Measurements from ENCODE around the gene UCHL3. TPM values are rescaled to one million over a fixed set of nuclear protein-coding genes. Genes with fewer than 3 reads are reported as not detected.

Gene UCHL3
- total and polyA plus RNA-seq, 2 donors (not counting 3 experiments of a cell fraction or from before 2014, with no cell fraction given) = 31.3 to 46.8 TPM

DNA sequence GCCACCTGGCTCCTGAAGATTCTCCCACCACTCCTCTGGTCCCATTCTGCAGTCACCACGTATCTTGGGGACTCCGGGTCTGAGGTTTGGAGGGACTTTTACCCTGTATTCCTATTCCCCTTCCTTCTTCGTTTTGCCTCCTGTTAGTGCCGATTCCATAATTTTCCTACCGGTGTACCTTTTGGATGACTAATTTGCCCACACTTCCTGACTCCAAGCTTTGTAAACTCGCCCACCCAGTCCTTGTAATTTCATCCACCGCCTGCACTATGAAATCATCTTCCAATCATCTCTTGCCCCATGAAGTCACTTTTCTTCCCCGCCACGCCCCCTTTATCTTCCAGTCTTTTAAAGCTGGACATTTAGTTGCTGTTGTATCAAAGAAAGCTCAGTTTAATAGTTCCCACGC, 572 bp downstream of the UCHL3 start:
- peak; percentile 67 for DNase-seq (ENCODE audit: low read depth, low spot score)
- Histone ChIP-seq H3K4me3 (replicated peaks in 1 of 3; ENCODE audit: insufficient read depth in 1 of 3, low read depth in 1 of 3, low read length in 3 of 3) (peak overlapping the region; percentile 81 to 92 (median 86)), H3K36me3 (ENCODE audit: control insufficient read depth in 2 of 2, extremely low read depth in 1 of 2, insufficient read depth in 2 of 2, low read length in 2 of 2) (no peaks in the 10 kb centered on the region), H3K4me2 (ENCODE audit: insufficient read depth, low read length) (peak overlapping the region; percentile 98), H2AFZ (ENCODE audit: low read depth, low read length) (peak overlapping the region; percentile 99), H3K79me2 (ENCODE audit: control insufficient read depth, insufficient read depth, low read length) (peaks cover 26% of the 10 kb centered on the region), H3K9ac (replicated peaks; ENCODE audit: extremely low read depth, insufficient read depth, low read length) (peak overlapping the region; percentile 97), H3K27ac (ENCODE audit: insufficient read depth, low read depth, low read length) (peak overlapping the region; percentile 96), H3K27me3 (ENCODE audit: control insufficient read depth in 2 of 2, insufficient read depth in 2 of 2, low read length in 2 of 2) (no peaks in the 10 kb centered on the region), H4K20me1 (replicated peaks; ENCODE audit: control insufficient read depth, extremely low read depth, insufficient read depth, low read length) (no peaks in the 10 kb centered on the region), H3K9me1 (replicated peaks; ENCODE audit: control insufficient read depth, extremely low read depth, insufficient read depth, low read length) (peaks cover 1% of the 10 kb centered on the region), H3K4me1 (ENCODE audit: control insufficient read depth, extremely low read depth, insufficient read depth, low read length) (peaks cover 10% of the 10 kb centered on the region), H3K9me3 (replicated peaks; ENCODE audit: control insufficient read depth, insufficient read depth, low read length) (no peaks in the 10 kb centered on the region)
- intact Hi-C loops (cut with micrococcal nuclease) = no loop called here
- BruUV-seq (replicated peaks) = TSS peak; percentile 44
- ChIA-PET CTCF (interaction anchor here (0.6 to 1.7 kb wide), 6 partner anchors 11 to 319 kb away, joined by 3 to 15 read pairs (median 6); partner anchors contain the start of gene TBC1D4), POLR2A (no interaction called here)
- FAIRE-seq = peak; percentile 49
- TF ChIP-seq, protein P1, sequence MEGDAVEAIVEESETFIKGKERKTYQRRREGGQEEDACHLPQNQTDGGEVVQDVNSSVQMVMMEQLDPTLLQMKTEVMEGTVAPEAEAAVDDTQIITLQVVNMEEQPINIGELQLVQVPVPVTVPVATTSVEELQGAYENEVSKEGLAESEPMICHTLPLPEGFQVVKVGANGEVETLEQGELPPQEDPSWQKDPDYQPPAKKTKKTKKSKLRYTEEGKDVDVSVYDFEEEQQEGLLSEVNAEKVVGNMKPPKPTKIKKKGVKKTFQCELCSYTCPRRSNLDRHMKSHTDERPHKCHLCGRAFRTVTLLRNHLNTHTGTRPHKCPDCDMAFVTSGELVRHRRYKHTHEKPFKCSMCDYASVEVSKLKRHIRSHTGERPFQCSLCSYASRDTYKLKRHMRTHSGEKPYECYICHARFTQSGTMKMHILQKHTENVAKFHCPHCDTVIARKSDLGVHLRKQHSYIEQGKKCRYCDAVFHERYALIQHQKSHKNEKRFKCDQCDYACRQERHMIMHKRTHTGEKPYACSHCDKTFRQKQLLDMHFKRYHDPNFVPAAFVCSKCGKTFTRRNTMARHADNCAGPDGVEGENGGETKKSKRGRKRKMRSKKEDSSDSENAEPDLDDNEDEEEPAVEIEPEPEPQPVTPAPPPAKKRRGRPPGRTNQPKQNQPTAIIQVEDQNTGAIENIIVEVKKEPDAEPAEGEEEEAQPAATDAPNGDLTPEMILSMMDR (IDR thresholded peaks at IDR 0.05; ENCODE audit: extremely low read depth in 1 of 2, insufficient read depth in 1 of 2, low read depth in 1 of 2, low read length in 2 of 2) = no peak
- TF ChIP-seq EZH2 (IDR thresholded peaks at IDR 0.05; ENCODE audit: borderline replicate concordance, low read depth, low read length, severe bottlenecking) = no peak
- no peak for TF ChIP-seq POLR2AphosphoS5 (IDR thresholded peaks at IDR 0.05; ENCODE audit: insufficient read depth, low read depth, low read length)
- TF ChIP-seq FOS (IDR thresholded peaks at IDR 0.05; ENCODE audit: borderline replicate concordance, insufficient read depth, low read length) = no peak
- no peak for TF ChIP-seq JUN (IDR thresholded peaks at IDR 0.05; ENCODE audit: borderline replicate concordance, insufficient read depth, insufficient read length, low read depth)
- no peak for TF ChIP-seq POLR2A (IDR thresholded peaks at IDR 0.05; ENCODE audit: low read depth, low read length)
- TF ChIP-seq MYC (IDR thresholded peaks at IDR 0.05; ENCODE audit: low read depth, low read length) = no peak
- no peak for TF ChIP-seq MAX (IDR thresholded peaks at IDR 0.05; ENCODE audit: insufficient read depth, insufficient read length)
- TF ChIP-seq GATA2 (IDR thresholded peaks at IDR 0.05; ENCODE audit: insufficient read depth, insufficient read length, low read depth, low read length) = no peak
- dilution Hi-C loops (cut with MboI; ENCODE audit: extremely low pct_ligation_motif_present, low sequenced_read_pairs) = no loop called here
